H54 (cell line): ENCODE measurements around the gene ZNF644.

ENCODE experiments used
- DNase-seq: peaks from one replicate; pipeline ENCODE4 v3.0.0; 2011; ENCODE audit warnings: low spot score, mixed read lengths; ENCODE audit not compliant: insufficient read length
- FAIRE-seq: peaks from 3 replicates; lab custom pipeline; 2011; peaks lifted over from hg19 to GRCh38; lab: Jason Lieb, UNC
- POLR2A ChIP-seq: IDR thresholded peaks from 2 replicates; pipeline ENCODE4 v1.6.1; 2011; ENCODE audit warnings: low read depth, mild to moderate bottlenecking, low read length

The ZNF644 gene

GRCh38 chr1:91036894-91037829 lies 15.3 kb upstream of the ZNF644 start:
- no peak for TF ChIP-seq POLR2A
- DNase-seq, result no peak
- no peak for FAIRE-seq

GRCh38 chr1:91032349-91032748 lies 10.5 kb upstream of the ZNF644 start:
- DNase-seq, result no peak
- TF ChIP-seq POLR2A, result no peak
- no peak for FAIRE-seq

GRCh38 chr1:91031081-91031480 lies 9.2 kb upstream of the ZNF644 start:
- FAIRE-seq (no peak), DNase-seq (no peak)
- no peak for TF ChIP-seq POLR2A

- no peak for TF ChIP-seq POLR2A
- FAIRE-seq (no peak), DNase-seq (no peak)
Observed at GRCh38 chr1:91026777-91027176, 4.9 kb upstream of the ZNF644 start.

- DNase-seq (no peak), FAIRE-seq (no peak)
- no peak for TF ChIP-seq POLR2A
Observed at GRCh38 chr1:91026320-91026719, 4.5 kb upstream of the ZNF644 start.

- DNase-seq (no peak), FAIRE-seq (no peak)
- no peak for TF ChIP-seq POLR2A
Observed at GRCh38 chr1:91024481-91025119, 2.8 kb upstream of the ZNF644 start.

GRCh38 chr1:91022518-91022929 lies 689 bp upstream of the ZNF644 start:
- TF ChIP-seq POLR2A, result no peak
- FAIRE-seq, result no peak
- DNase-seq, result no peak

- FAIRE-seq (peak; percentile 48), DNase-seq (peak; percentile 49)
- TF ChIP-seq POLR2A, result peak; percentile 31; the same call in 1 of the 2 replicates
Observed at GRCh38 chr1:91020967-91021685, 709 bp downstream of the ZNF644 start.

GRCh38 chr1:91020486-91020885 lies 1.3 kb downstream of the ZNF644 start:
- peak; percentile 23 for FAIRE-seq
- no peak for TF ChIP-seq POLR2A
- DNase-seq, result no peak

GRCh38 chr1:91018006-91018405 lies 3.8 kb downstream of the ZNF644 start:
- no peak for TF ChIP-seq POLR2A
- no peak for DNase-seq
- peak; percentile 11 for FAIRE-seq

- FAIRE-seq, result peak; percentile 89
- TF ChIP-seq POLR2A, result no peak
- no peak for DNase-seq
Observed at GRCh38 chr1:91015794-91016550, 5.9 kb downstream of the ZNF644 start.

GRCh38 chr1:91015358-91015780 lies 6.5 kb downstream of the ZNF644 start:
- TF ChIP-seq POLR2A, result no peak

GRCh38 chr1:91014475-91014874 lies 7.4 kb downstream of the ZNF644 start:
- FAIRE-seq (no peak), DNase-seq (no peak)
- no peak for TF ChIP-seq POLR2A

More at GRCh38 chr1:91015358-91015780, 6.5 kb downstream of the ZNF644 start:
- DNase-seq, result no peak
- FAIRE-seq, result peak; percentile 45
